NB4 (cell line): ENCODE results near the gene NBPF3.

ENCODE experiments used
- MYC ChIP-seq: IDR thresholded peaks from 2 replicates; pipeline ENCODE4 v1.6.1; 2011; ENCODE audit warnings: low read depth, low read length
- POLR2A ChIP-seq: IDR thresholded peaks from 2 replicates; pipeline ENCODE4 v1.6.1; 2011; ENCODE audit warnings: mild to moderate bottlenecking; ENCODE audit not compliant: insufficient read length; ENCODE audit errors: extremely low read depth
- TF ChIP-seq, protein P1 (sequence below): IDR thresholded peaks from one replicate; pipeline ENCODE4 v1.5.1; 2012; ENCODE audit warnings: low read depth, low read length
- TF ChIP-seq, protein P2 (sequence below): IDR thresholded peaks from 2 replicates; pipeline ENCODE4 v1.6.1; 2011; ENCODE audit warnings: low read depth, low read length

DNA sequence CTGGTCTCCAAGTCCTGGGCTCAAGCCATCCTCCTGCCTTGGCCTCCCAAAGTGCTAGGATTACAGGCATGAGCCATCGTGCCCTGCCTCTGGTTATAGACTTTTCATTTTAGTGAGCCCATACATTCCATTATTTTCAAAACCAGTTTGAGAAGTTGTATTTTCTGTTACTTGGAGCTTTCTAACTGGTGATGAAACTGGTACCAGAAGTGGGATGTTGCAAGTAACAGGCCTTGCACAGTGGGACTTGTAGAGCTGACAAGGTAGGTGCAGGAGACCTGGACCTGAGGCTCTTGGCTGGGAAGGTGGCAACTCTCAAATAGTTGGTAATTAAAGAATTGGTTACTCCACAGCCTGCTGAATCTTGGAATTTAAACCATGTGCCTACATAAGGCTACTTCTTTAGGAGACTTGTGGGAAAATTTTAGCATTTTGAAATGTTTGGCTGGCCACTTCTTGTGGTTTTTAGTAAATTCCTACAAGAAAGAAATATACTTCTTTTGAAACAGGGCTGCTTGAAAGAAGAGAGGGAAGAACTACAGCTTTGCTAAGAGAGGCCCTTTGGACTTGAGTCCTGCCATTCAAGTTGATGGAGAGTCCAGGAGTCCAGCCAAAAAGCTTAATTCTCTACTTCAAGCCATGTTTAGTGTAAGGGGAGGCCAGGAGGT, 59.5 kb downstream of the NBPF3 start:
- TF ChIP-seq POLR2A (no peak), MYC (no peak)
- TF ChIP-seq, protein P1, sequence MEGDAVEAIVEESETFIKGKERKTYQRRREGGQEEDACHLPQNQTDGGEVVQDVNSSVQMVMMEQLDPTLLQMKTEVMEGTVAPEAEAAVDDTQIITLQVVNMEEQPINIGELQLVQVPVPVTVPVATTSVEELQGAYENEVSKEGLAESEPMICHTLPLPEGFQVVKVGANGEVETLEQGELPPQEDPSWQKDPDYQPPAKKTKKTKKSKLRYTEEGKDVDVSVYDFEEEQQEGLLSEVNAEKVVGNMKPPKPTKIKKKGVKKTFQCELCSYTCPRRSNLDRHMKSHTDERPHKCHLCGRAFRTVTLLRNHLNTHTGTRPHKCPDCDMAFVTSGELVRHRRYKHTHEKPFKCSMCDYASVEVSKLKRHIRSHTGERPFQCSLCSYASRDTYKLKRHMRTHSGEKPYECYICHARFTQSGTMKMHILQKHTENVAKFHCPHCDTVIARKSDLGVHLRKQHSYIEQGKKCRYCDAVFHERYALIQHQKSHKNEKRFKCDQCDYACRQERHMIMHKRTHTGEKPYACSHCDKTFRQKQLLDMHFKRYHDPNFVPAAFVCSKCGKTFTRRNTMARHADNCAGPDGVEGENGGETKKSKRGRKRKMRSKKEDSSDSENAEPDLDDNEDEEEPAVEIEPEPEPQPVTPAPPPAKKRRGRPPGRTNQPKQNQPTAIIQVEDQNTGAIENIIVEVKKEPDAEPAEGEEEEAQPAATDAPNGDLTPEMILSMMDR = no peak
- TF ChIP-seq, protein P2, sequence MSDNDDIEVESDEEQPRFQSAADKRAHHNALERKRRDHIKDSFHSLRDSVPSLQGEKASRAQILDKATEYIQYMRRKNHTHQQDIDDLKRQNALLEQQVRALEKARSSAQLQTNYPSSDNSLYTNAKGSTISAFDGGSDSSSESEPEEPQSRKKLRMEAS = no peak
